GM19452 (cell line): ENCODE measurements around the gene OTUD4.
"Not testable (repeated sequence)": the region's sequence is repeated elsewhere in the genome, so short reads cannot be mapped to it uniquely, and the experiment has no call there.

Experiments used
- ATAC-seq: cut with Tn5 transposase; IDR thresholded peaks from one replicate; pipeline ENCODE4 v1.9.1; 2021; ENCODE audit not compliant: unreplicated experiment

OTUD4 gene, protein sequence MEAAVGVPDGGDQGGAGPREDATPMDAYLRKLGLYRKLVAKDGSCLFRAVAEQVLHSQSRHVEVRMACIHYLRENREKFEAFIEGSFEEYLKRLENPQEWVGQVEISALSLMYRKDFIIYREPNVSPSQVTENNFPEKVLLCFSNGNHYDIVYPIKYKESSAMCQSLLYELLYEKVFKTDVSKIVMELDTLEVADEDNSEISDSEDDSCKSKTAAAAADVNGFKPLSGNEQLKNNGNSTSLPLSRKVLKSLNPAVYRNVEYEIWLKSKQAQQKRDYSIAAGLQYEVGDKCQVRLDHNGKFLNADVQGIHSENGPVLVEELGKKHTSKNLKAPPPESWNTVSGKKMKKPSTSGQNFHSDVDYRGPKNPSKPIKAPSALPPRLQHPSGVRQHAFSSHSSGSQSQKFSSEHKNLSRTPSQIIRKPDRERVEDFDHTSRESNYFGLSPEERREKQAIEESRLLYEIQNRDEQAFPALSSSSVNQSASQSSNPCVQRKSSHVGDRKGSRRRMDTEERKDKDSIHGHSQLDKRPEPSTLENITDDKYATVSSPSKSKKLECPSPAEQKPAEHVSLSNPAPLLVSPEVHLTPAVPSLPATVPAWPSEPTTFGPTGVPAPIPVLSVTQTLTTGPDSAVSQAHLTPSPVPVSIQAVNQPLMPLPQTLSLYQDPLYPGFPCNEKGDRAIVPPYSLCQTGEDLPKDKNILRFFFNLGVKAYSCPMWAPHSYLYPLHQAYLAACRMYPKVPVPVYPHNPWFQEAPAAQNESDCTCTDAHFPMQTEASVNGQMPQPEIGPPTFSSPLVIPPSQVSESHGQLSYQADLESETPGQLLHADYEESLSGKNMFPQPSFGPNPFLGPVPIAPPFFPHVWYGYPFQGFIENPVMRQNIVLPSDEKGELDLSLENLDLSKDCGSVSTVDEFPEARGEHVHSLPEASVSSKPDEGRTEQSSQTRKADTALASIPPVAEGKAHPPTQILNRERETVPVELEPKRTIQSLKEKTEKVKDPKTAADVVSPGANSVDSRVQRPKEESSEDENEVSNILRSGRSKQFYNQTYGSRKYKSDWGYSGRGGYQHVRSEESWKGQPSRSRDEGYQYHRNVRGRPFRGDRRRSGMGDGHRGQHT

DNA sequence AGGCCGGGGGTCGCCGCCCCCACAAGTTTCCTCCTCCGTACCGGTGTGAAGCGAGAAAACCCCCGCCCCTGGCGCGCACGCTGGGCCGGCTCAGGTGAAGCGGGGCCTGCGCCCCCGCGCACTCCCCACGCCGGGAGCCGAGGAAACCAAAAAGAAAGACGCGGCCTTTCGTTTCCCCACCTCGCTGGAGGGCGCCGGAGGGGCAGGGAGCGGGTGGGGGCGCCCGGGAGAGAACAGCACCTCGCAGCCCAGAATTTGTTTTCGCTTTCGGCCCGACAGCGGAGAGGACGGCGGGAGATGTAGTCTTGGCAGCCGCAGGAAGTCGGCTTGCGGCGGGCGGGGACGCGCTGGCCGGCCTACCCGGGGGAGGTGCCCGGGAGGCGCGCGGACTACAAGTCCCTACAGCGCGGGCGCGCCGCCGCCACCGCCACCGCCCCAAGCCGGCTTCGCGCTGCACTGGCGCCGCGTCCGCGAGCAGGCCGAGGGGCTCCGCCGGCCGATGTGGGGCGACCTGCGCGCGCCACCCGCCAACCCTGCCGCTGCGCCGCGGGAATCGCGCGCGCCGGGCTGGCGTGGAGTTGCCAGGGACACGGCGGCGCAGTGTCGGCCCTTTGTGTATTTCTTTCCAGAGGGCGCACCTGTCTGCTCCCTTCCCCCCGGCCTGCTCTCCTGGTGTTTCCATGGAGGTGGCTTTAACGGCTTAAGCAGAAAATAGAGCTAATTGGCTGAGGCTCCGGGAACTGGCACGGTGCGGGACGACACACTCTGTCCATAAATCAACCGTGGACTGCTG is at the start of gene OTUD4:
TSS of gene OTUD4 (minus strand) at position 292 of the 793 bp plus-strand sequence. CDS start 616 bp downstream, outside the sequence.
- peak; percentile 78 for ATAC-seq

DNA sequence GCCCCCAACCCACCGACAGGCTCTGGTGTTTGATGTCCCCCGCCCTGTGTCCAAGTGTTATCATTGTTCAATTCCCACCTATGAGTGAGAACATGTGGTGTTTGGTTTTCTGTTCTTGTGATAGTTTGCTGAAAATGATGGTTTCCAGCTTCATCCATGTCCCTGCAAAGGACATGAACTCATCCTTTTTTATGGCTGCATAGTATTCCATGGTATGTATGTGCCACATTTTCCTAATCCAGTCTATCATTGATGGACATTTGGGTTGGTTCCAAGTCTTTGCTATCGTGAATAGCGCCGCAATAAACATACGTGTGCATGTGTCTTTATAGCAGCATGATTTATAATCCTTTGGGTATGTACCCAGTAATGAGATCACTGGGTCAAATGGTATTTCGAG is 42.8 kb upstream of the OTUD4 start:
- not testable (repeated sequence) for ATAC-seq

DNA sequence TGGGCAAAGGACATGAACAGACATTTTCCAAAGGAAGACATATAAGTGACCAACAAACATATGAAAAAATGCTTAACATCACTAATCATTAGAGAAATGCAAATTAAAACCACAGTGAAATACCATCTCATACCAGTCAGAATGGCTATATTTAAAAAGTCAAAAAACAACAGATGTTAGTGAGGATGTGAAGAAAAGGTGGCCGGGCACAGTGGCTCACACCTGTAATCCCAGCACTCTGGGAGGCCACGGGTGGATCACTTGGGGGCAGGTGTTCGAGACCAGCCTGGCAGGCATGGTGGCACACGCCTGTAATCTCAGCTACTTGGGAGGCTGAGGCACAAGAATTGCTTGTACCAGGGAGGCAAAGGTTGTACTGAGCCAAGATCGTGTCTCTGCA is 41.1 kb upstream of the OTUD4 start:
- ATAC-seq, result not testable (repeated sequence)

DNA sequence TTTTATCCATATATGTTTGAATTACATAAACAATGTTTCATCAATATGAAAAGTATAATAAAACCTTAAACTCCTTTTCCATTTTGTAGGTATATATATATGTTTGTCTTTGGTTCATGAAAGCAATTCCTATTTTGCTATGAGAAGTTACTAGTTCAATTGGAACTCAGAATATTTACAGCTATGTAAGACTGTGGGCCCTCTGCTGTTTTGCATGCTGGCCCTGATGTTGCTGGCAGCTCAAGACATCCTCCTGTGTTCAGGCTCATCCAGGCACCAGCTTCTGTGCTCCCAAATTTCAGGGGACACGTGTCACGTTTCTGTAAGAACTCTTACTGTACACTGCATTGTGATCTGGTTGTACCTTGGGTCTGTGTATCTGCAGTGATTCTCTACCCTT is 38.7 kb upstream of the OTUD4 start:
- no peak for ATAC-seq

DNA sequence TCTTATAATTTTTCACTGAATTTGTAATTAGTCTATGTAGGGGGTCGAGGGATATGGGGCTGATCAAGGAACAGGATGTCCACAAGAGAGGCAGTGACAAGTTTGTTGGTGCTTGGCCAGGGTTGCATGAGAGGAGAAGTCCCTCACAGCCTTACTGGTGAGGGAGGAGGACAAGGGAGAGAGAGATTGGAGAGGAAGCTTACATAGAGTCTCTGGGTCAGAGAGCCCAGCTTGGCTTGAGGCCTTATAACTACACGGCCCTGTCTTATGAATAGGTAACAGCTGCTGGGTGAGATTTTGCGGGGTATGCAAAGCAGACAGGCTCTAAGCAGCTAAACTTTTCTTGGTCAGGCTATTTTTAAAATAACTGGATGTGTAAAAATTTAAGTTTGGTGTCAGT is 37.9 kb upstream of the OTUD4 start:
- ATAC-seq, result peak; percentile 93

DNA sequence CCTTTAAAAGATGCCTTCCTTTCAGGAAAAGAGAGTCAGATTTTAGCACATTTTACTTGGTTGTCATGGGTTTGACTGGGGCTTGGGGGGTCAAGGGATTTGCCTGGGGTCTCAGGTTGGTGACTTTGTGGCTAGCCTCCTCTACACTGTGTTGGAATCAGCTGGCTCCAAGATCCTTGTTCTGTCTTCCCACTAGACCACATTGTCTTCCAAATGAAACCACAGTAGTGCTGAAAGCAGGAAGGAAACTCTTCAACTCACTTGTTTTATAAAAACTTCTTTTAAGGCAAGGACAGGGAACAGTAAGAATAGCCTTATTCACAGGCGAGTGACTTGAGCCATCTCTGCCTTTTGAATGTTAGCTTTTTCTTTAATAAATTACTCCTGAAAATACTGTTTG is 37.0 kb upstream of the OTUD4 start:
- no peak for ATAC-seq

DNA sequence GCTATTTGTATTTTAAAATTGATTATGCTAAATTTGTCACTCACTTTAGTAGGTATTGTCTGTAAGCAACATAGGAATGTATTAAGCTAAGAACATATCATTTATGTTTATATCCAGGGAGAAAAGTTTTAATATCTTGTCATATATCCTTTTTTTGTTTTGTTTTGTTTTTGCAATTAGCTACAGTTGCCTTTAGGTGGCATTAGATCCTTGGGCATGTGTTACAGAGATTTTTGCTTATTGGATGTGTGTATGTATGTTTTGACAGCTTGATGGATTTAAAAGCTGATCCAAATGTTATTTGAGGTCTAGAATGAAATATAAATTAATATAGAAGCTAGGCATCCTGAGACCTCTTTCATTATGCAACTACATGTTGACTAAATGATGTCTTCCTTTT is 36.1 kb upstream of the OTUD4 start:
- no peak for ATAC-seq

DNA sequence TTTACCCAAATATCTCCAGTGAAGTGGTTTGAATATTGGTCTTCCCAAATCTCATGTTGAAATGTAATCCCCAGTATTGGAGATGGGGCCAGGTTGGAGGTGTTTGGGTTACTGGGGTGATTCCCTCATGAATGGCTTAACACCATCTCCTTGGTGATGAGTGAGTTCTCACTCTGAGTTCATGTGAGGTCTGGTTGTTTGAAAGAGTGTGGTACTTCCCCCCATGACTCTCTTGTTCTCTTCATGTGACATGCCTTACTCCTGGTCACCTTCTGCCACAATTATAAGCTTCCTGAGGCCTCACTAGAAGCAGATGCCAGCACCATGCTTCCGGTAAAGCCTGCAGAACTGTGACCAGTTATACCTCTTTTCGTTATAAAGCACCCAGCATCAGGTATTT is 32.9 kb upstream of the OTUD4 start:
- no peak for ATAC-seq

DNA sequence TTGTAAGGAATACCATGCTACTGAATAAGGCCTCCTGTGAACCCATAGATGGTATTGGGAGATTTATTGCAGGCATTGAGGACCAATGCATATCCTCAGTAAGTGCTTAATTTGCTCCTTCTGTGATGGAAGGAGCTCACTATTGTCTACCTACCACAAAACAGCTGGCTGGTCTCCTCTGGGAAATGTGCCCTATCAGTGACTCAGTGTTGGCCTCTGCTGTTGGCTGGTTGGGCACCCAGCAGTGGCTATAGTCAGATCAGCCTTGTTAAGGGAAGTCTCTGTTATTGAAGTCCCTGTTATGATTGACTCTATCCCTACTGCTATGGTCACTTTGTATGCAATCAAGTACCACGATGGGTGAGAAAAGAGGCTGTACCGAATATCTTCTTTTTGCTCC is 27.5 kb upstream of the OTUD4 start:
- ATAC-seq, result no peak

DNA sequence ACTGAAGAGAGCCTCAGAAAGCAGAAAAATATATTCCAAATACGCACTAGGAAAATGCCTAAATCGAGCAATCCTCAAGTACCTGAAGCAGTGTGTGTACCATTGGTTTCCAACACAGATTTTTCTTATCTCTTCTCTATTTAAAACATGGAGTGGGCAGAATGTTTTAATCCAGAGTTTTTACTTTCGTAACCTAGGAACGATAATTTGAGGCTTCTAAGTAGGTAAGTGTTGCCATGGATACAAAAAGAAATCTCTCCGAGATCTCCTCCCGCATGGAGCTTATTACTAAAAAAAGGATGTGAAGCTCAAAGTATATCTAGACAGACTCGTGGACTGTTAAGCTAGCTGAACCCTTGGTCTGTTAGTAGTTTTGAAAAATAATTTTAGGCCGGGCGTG is 23.0 kb upstream of the OTUD4 start:
- no peak for ATAC-seq

DNA sequence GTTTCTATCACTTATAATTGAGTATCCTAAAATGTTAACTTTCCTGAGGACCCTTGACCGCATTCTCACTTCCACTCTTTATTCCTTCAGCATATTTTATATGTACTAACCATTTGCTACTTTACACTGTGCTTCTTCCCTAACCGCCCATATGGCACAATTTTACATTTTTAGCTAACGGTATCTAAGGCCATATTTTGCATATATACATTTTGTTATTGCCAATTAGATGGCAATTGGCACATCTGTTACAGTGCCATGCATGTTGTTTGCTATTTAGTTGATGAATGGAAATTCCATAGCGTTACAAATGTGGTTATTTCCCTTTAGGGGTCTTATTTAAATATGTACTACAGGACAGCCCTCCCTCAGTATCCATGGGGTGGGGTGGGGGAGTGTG is 20.0 kb upstream of the OTUD4 start:
- ATAC-seq, result no peak

DNA sequence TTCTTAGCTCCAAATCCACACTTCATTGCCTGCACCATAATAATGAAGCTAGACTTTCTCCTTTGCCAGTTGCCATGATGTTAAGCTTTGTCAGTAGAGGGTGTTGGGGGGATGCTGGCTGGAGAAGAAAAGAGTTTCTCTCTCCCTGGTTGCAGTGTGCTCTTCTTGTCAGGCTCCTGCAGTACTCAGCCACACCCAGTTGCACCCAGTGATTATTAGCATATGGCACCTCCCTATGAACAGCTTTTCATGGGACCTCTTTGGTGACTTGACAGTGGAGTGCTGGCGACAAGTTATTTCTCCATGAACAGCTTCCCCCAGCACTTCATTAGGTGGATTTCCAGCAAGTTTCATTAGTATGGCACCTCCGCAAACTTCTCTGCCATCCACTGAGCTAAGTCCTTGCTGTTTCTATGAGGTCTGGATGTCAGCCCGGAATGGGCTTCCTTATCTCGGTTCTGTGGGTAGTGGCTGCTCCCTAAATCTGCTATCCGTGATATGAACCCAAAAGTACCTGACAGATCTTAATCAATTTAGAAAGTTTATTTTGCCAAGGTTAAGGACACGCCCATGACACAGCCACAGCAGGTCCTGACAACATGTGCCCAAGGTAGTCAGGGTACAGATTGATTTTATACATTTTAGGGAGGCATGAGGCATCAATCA is 18.8 kb upstream of the OTUD4 start:
- no peak for ATAC-seq

DNA sequence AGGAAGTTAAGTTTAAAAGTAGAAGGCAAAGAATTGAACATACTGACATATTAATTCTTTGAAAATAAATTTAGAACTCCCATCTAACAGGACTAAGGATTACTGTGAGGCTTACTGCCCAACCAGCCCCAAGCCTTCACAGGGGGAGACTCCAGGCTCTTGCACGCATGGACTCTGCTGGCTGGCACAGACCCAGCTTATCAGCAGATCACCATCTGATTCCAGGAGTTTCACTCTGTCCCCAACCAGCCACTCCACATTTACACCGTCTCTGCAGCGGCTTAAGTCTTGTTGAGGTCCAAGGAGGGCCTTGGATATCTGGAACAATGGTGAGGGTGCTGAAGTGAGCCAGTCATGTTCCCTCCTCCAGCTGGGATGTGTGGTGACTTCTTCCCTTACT is 16.4 kb upstream of the OTUD4 start:
- ATAC-seq, result no peak

DNA sequence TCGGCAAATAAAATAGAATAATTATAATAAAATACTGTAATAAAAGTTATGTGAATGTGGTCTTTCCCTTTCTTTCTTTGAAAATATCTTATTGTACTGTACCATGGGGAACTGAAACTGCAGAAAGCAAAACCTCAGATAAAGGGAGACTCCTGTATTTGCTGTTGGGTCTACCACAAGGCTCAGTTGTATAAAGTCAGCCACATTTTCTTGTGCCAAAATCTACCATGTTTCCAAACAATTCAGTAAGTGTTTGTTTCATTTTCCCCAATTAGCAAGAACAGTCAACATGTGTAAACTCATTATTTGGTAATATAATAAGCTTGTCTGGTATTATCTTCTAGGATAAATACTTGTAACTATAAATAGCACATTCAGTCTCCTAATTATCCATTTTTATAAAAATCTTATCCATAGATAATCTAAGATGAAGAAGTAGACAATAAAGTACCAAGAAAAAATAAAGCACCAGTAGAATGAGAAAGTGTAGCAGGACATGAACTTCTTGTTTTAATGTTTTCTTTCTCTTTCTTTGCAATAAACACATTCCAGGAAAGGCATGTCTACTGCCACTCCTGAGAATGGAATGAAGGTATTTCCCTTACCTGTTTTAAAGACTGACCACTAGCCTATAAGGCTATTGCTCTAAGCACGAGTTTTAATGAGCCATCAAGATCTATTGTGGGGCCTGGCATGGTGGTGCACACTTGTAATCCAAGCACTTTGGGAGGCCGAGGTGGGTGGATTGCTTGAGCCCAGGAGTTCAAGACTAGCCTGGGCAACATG is 15.0 kb upstream of the OTUD4 start:
- peak; percentile 85 for ATAC-seq

DNA sequence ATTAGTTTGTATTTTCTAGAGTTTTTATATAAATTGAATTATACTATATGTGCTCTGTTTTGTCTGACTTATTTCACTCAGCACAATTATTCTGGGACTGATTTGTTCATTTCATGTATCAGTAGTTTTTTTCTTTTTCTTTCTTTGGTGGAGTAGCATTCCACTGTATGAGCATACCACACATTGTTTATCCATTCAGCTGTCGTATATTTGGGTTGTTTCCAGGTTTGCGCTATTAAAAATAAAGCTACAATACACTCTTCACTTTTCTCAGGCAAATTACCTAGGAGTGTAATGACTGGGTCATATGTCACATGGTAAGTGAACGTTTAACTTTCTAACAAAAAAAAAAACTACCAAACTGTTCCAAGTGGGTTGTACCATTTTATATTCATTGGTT is 9.6 kb upstream of the OTUD4 start:
- no peak for ATAC-seq

DNA sequence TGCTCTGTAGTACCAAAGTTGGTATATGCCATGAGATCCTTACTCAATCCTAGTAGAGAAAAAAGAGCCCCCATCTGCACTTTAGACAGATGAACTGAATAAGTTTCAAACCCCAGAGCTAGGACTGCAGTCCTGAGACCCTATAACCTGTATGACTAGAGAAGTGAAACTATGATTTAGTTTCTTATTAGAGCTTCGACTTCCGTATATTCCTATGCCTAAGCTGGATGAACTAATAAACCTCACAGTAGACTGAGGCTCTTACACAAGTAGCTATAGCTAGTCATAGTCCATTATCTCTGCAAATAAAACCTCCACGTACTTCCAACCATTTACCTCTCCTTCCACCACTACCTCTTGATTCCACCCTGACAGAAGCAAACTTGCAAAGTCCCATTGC is 6.3 kb upstream of the OTUD4 start:
- peak; percentile 58 for ATAC-seq

DNA sequence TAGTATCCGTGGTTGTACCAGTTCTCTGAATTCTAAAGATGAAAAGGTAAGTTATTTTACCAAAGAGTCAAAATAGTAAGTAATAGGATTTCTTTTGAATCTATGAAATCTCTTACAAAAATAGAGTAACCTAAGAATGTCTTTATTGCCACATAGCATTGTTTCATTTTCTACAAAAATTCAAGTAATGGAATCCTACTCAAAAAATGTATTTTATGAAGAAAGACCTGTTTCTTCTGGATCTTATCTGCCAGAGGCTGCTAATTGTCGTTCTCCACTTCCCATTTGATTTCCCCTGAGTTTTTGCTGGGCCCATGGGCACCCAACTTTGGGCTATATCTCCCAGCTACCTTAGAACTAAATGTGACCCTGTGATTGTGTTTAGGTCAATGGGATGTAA is 3.2 kb upstream of the OTUD4 start:
- no peak for ATAC-seq

DNA sequence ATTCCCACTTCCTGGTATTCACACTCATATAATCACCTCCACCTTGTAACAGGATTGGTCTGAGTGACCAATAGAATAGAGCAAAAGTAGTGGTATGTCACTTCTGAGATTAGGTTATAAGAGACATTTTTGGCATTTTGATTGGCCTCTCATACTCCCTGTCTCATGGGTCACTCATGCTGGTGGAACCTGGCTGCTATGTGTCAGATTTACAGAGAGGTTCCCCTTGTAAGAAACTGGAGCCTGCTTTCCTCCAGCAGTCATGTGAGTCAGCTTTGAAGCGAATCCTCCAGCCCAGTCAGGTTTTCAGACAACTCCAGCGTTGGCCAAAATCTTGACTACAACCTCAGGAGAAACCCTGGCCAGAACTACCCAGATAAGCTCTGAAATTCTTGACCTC is 2.6 kb upstream of the OTUD4 start:
- ATAC-seq, result no peak

DNA sequence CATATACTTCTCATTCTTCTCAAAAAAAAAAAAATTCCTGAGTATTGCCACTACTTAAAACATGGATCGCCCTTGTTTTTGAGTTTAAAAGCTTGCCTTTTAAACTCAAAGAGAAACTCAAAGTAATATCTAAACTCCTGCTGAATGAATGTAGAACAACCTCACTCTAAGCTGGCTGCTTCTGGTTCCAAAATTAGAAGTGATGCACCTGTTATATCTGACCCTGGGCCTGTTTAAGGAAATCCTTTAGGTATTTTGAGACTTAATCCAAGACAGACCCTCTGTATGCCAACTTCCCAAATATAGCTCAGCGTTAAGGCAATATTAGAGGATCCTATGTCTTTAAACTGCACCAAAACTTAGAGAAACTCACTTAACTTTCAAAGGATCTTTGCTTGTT is 1.8 kb upstream of the OTUD4 start:
- ATAC-seq, result no peak

DNA sequence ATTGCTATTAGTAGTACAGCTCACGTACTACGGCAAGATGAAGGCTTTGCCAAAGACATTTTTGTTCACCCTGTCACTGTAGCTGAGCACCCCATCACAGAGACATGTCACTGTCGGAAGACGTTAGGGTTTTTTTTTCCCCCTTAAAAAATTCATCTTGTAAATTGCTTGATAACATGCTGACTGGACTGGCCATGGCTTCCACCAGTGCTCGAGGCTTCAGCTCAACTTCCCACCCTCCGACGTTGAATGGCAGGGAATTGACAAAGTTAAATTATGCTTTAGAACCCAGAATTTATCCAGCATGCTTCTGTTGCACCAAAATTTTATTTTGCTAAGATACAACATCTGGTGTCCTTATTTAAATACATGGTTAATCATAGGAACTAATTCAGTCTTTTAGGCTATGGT is 707 bp upstream of the OTUD4 start:
- ATAC-seq, result no peak
